NB4 (cell line): ENCODE results near the gene FBXW10.
"Not testable (repeated sequence)": the region's sequence is repeated elsewhere in the genome, so short reads cannot be mapped to it uniquely, and the experiment has no call there.

Source experiments
- CTCF ChIP-seq: IDR thresholded peaks from one replicate; pipeline ENCODE4 v1.5.1; 2012; ENCODE audit warnings: low read depth, low read length
- MYC ChIP-seq: IDR thresholded peaks from 2 replicates; pipeline ENCODE4 v1.6.1; 2011; ENCODE audit warnings: low read depth, low read length

- TF ChIP-seq CTCF, MYC: not testable (repeated sequence)
Measured at GRCh38 chr17:18755969-18756368, 12.1 kb downstream of the FBXW10 start.
